Large intestine (tissue), 3 donors: Measurements from ENCODE around the gene LRRC7. TPM values are rescaled to one million over a fixed set of nuclear protein-coding genes. Genes with fewer than 3 reads are reported as not detected.
A peak's percentile ranks its signal among the peaks of the same experiment; 100 is the strongest.

Experiments
- DNase-seq, 2 donors: peaks; one replicate each; pipeline versions ENCODE4 v3.0.0 to v3.0.0-alpha.2; 2013
- H3K27ac ChIP-seq: one replicate; pipeline ENCODE4 v1.5.1; 2013; ENCODE audit warnings: low read length
- H3K27me3 ChIP-seq: 2 replicates; pipeline ENCODE4 v1.6.1; 2013; ENCODE audit warnings: low read length; ENCODE audit not compliant: control insufficient read depth, insufficient read depth
- H3K36me3 ChIP-seq: 2 replicates; pipeline ENCODE4 v1.6.1; 2013; ENCODE audit warnings: low read length; ENCODE audit not compliant: control insufficient read depth, insufficient read depth
- H3K4me1 ChIP-seq: one replicate; pipeline ENCODE4 v1.6.1; 2013; ENCODE audit warnings: low read length; ENCODE audit not compliant: control insufficient read depth, insufficient read depth
- H3K4me3 ChIP-seq: one replicate; pipeline ENCODE4 v1.5.1; 2013; ENCODE audit warnings: low read length
- H3K9me3 ChIP-seq: one replicate; pipeline ENCODE4 v1.6.1; 2013; ENCODE audit warnings: mild to moderate bottlenecking, low read depth, low read length, moderate library complexity; ENCODE audit not compliant: control insufficient read depth
- WGBS: methylation state at CpG from one replicate; pipeline ENCODE4 v1.1.5; 2013; ENCODE audit warnings: low lambda C conversion rate; ENCODE audit not compliant: insufficient coverage; 5-methylcytosine and 5-hydroxymethylcytosine counted together
- polyA plus RNA-seq: library from polyadenylated mRNA; unstranded; fragments of 120-200 nt; gene quantifications from one replicate; pipeline ENCODE4 v1.2.1, GENCODE V29; 2013

LRRC7 gene
- polyA plus RNA-seq, 1 donor, result 5.1 TPM

GRCh38 chr1:69688193-69688592, 120.5 kb downstream of the LRRC7 start:
- Histone ChIP-seq H3K4me3 (no peak overlapping the region), H3K36me3 (no peaks in the 10 kb centered on the region), H3K9me3 (no peaks in the 10 kb centered on the region), H3K27me3 (no peaks in the 10 kb centered on the region), H3K4me1 (no peaks in the 10 kb centered on the region), H3K27ac (no peak overlapping the region)
- WGBS, result no CpG with 5 or more reads among the region's 2 CpGs
- DNase-seq, result no peak

DNA sequence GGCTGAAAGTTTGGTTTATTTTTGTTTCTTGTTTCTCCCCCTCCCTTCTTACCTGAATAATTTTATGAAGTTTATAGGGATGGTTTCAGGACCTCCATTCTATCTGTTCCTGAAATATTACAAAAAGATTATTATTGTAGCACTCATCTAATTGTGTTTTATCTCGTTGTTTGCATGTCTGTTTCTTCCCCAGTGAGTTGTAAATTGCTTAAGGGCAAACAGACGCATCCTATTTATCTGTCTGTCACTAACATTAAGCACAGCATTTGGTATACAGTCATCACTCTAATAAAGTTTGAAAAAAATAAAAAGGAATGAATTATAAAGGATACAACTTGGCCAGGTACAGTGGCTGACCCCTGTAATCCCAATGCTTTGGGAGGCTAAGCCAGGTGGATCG, 123.5 kb downstream of the LRRC7 start:
- Histone ChIP-seq H3K4me3 (no peak overlapping the region), H3K9me3 (no peaks in the 10 kb centered on the region), H3K4me1 (no peaks in the 10 kb centered on the region), H3K36me3 (no peaks in the 10 kb centered on the region), H3K27ac (no peak overlapping the region), H3K27me3 (no peaks in the 10 kb centered on the region)
- 53% methylated on average over 2 of the region's 3 CpGs for WGBS
- no peak for DNase-seq

DNA sequence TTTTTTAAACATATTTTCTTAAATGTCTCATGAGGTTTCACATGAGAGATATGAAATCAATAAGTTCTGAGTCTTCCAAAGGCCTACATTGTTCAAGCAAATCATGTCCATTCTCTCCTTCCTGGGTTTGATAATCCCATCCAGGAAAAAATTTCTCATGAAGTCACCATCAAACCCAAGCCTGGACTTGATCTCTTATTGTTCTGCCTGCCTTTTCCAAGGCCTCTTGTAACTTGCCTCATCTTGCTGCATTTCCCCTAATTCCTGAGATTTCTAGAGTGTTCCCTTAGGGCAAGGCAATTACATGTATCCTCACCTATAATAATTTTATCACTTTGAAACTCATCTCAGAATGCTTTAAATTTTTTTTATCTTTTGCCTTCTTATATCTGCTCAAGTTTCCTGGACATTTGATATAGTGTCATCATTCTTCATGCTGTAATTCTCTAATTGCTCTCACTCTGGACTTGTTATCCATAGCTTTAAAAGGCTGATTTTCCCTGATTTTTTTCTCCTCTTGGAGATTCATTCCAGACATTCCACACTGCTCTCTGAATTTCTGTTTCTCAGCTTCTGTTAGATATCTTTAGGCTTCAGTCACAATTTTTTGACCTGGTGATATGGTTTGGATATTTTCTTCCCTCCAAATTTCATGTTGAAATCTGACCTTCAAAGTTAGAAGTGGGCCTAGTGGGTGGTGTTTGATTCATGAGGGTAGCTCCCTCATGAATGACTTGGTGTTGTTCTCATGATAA, 126.4 kb downstream of the LRRC7 start:
- Histone ChIP-seq H3K4me3 (no peak overlapping the region), H3K27ac (no peak overlapping the region), H3K4me1 (no peaks in the 10 kb centered on the region), H3K9me3 (no peaks in the 10 kb centered on the region), H3K36me3 (no peaks in the 10 kb centered on the region), H3K27me3 (no peaks in the 10 kb centered on the region)
- DNase-seq, result no peak

DNA sequence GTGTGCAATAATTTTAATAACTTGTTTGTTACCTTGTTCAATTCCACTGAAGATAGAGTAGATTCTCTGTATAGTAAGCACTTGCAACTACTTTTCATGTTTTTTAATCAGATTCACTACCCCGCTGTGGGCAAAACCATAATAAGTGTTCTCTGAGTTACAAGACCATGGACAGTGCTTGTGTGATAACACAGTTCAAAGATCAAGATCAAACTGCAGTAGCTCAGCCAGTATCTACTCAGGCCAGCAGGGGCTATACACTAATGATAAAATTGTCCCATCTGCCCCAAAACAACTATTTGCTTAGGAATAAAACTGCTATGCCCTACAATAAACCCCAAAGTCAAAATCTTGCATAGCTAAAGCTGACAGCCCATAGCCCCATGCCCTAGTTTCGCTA, 129.6 kb downstream of the LRRC7 start:
- no CpG with 5 or more reads among the region's 2 CpGs for WGBS
- H3K4me3 ChIP-seq, result no peak overlapping the region
- no peak for DNase-seq
- H3K4me1 ChIP-seq, result no peaks in the 10 kb centered on the region
- no peak overlapping the region for H3K27ac ChIP-seq
- H3K36me3 ChIP-seq, result no peaks in the 10 kb centered on the region
- H3K9me3 ChIP-seq, result no peaks in the 10 kb centered on the region
- H3K27me3 ChIP-seq, result no peaks in the 10 kb centered on the region

DNA sequence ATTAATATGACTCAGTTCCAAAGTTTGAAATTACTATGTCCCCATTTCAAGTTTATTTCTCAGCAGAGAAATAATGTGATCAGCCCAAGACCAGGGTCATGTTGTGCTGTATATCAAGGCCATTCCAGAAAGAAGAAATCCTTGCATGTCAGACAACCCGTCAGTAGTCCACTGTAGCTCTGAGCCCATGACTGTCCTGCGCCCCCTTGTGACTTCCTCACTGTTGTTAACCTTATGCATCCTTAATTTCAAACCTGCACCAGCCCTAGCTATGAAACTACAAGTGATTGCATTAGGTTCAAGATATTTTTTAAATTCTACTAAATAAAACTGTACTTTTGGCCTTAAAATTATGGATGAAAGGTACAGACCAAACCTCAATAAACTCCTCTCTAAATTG, 133.0 kb downstream of the LRRC7 start:
- no CpG with 5 or more reads among the region's 2 CpGs for WGBS
- H3K36me3 ChIP-seq, result no peaks in the 10 kb centered on the region
- no peaks in the 10 kb centered on the region for H3K4me1 ChIP-seq

GRCh38 chr1:69702085-69702484, 134.4 kb downstream of the LRRC7 start:
- Histone ChIP-seq H3K27ac (no peak overlapping the region), H3K9me3 (no peaks in the 10 kb centered on the region), H3K36me3 (no peaks in the 10 kb centered on the region), H3K4me1 (no peaks in the 10 kb centered on the region), H3K4me3 (no peak overlapping the region), H3K27me3 (no peaks in the 10 kb centered on the region)
- DNase-seq, result no peak
- WGBS, result 80% methylated on average over 2 of the region's 4 CpGs

More for the DNA sequence above, 133.0 kb downstream of the LRRC7 start:
- Histone ChIP-seq H3K27ac (no peak overlapping the region), H3K27me3 (no peaks in the 10 kb centered on the region), H3K9me3 (no peaks in the 10 kb centered on the region), H3K4me3 (no peak overlapping the region)
- DNase-seq, result no peak

DNA sequence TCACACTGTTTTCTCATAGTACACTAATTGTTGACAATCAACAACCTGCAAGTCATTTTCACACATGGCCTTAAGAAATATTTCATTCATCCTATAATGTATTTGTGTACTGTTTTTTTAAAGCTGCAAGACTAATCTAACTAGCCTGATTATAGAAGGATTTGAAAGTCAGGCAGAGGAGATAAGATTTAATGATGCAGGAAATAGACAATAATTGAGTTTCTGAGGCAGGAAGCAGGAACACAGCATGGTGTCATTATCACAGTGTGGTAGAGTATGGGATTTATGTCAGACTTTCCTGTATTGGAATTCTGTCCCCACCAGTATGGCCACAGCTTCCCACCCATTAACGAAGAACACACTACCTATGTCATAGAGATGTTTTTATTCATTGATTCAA, 138.8 kb downstream of the LRRC7 start:
- WGBS, result no CpG with 5 or more reads among the region's 1 CpG

DNA sequence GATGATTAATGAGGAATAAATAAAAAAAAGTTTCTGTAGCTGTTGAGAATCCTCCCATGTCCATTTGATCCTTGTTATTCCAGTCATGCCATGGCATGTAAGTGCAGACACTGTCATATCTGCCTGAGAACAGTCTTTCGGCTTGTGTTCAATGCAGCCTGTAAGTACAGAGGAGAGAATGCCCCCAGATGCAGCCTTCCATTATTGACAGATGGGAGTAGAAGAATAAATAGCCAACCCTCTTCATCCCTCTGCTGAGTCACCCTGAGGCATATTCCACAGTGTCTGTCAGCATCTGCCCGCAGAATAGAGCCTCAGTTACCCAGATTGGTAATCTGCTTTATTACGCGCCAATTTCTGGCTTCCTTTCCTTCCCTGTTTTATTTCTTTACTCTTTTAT, 139.4 kb downstream of the LRRC7 start:
- DNase-seq, result no peak
- 100% methylated on average over 3 of the region's 4 CpGs for WGBS

More for the DNA sequence above, 138.8 kb downstream of the LRRC7 start:
- Histone ChIP-seq H3K27me3 (no peaks in the 10 kb centered on the region), H3K27ac (no peak overlapping the region), H3K4me3 (no peak overlapping the region), H3K9me3 (no peaks in the 10 kb centered on the region), H3K4me1 (no peaks in the 10 kb centered on the region), H3K36me3 (no peaks in the 10 kb centered on the region)
- DNase-seq, result no peak

DNA sequence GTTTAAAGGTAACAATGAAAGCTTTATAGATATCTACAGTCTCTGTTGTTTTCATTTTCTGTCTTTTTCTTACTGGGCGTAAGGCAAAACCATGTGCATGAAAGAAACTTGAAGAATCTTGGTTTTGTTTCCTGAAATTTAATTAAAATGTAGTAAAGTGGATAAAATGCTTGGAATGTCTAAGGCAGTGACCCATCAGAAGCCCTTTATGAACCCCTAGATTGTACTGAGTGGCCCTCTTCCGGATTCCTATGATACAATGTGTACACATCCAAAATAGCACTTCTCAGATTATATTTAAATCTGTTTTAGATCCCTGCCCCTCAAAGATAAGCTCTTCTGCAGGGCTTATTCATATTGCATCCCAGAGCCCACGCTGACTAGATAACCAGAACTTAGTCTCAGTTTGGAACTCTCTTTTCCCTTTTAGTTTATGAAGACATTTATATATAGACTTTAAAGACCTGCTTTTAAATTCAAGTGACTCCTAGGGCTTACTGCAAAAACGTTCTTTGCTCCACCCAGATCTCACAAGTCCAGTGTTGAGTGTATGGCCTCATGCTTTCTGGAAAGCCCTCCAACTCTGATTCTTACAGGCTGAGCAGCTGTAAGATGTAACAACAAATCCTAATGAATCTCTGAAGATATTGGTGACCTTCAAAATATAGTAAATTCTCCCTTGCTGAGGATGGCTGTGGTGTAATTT, 142.9 kb downstream of the LRRC7 start:
- WGBS, result 40% methylated on average over 1 of the region's 4 CpGs
- DNase-seq, result no peak
- H3K36me3 ChIP-seq, result no peaks in the 10 kb centered on the region
- no peaks in the 10 kb centered on the region for H3K27me3 ChIP-seq
- H3K4me1 ChIP-seq, result no peaks in the 10 kb centered on the region
- H3K27ac ChIP-seq, result no peak overlapping the region
- no peak overlapping the region for H3K4me3 ChIP-seq
- H3K9me3 ChIP-seq, result no peaks in the 10 kb centered on the region

More for the DNA sequence above, 139.4 kb downstream of the LRRC7 start:
- H3K9me3 ChIP-seq, result no peaks in the 10 kb centered on the region
- H3K4me3 ChIP-seq, result no peak overlapping the region
- no peaks in the 10 kb centered on the region for H3K27me3 ChIP-seq
- no peaks in the 10 kb centered on the region for H3K36me3 ChIP-seq
- H3K27ac ChIP-seq, result no peak overlapping the region
- H3K4me1 ChIP-seq, result no peaks in the 10 kb centered on the region

GRCh38 chr1:69711190-69711930, 143.6 kb downstream of the LRRC7 start:
- no peaks in the 10 kb centered on the region for H3K4me1 ChIP-seq
- WGBS, result no CpG with 5 or more reads among the region's 4 CpGs
- H3K36me3 ChIP-seq, result no peaks in the 10 kb centered on the region
- H3K4me3 ChIP-seq, result no peak overlapping the region
- H3K27ac ChIP-seq, result no peak overlapping the region
- H3K27me3 ChIP-seq, result no peaks in the 10 kb centered on the region
- no peaks in the 10 kb centered on the region for H3K9me3 ChIP-seq
- DNase-seq, result peak; percentile 71 to 75
